Tibial artery (tissue), 4 donors: ENCODE measurements around the gene ARPC1A.
A peak's percentile ranks its signal among the peaks of the same experiment; 100 is the strongest.
"Not testable (repeated sequence)": the region's sequence is repeated elsewhere in the genome, so short reads cannot be mapped to it uniquely, and the experiment has no call there.

Experiments used
- DNase-seq, 2 donors: peaks; one replicate each; pipeline ENCODE4 v3.0.0-alpha.2; 2019
- H3K27ac ChIP-seq, 2 donors: fragments of 200-600 bp; sonication (generic) in 1 of 2; 1 replicate in 1 of 2; 2 replicates in 1 of 2; pipeline ENCODE4 v1.5.1; 2018 to 2019; ENCODE audit warnings: mild to moderate bottlenecking in 1 of 2
- H3K27me3 ChIP-seq, 2 donors: fragments of 200-600 bp; sonication (generic) in 1 of 2; one replicate each; pipeline versions ENCODE4 v1.5.1 to v1.6.0; 2016 to 2019
- H3K36me3 ChIP-seq, 3 donors: fragments of 200-600 bp; sonication (generic) in 2 of 3; one replicate each; pipeline ENCODE4 v1.5.1; 2016 to 2019; ENCODE audit warnings: mild to moderate bottlenecking in 2 of 3
- H3K4me1 ChIP-seq, 4 donors: fragments of 200-600 bp; sonication (generic) in 2 of 4; 1 replicate in 3 of 4; 2 replicates in 1 of 4; pipeline ENCODE4 v1.5.1; 2016 to 2019
- H3K4me3 ChIP-seq, 2 donors: fragments of 200-600 bp; sonication (generic) in 1 of 2; 1 replicate in 1 of 2; 2 replicates in 1 of 2; pipeline ENCODE4 v1.5.1; 2018 to 2019; ENCODE audit warnings: mild to moderate bottlenecking in 2 of 2
- H3K9me3 ChIP-seq, 3 donors: fragments of 200-600 bp; sonication (generic) in 1 of 3; one replicate each; pipeline ENCODE4 v1.5.1; 2016 to 2019
- CTCF ChIP-seq, 2 experiments: fragments of 200-600 bp in 1 of 2; fragments of 450-650 bp in 1 of 2; IDR thresholded peaks; one replicate each; pipeline ENCODE4 v1.5.1; 2017 to 2019; ENCODE audit warnings: antibody characterized with exemption in 2 of 2, mild to moderate bottlenecking in 1 of 2, moderate library complexity in 1 of 2
- intact Hi-C: fragments of 100-400 bp; cut with DNase I; formaldehyde crosslinking; loops from one replicate; pipeline ENCODE4 v1.15.0; 2023; ENCODE audit warnings: low total_unique reads

The ARPC1A gene

GRCh38 chr7:99383791-99384370 lies 58.2 kb downstream of the ARPC1A start:
- Histone ChIP-seq H3K27me3 (no peaks in the 10 kb centered on the region), H3K36me3 (peaks cover 23 to 41% (median 28%) of the 10 kb centered on the region in 3 donors), H3K27ac (no peak overlapping the region), H3K9me3 (no peaks in the 10 kb centered on the region), H3K4me1 (peaks cover 0 to 30% (median 27%) of the 10 kb centered on the region in 4 donors), H3K4me3 (no peak overlapping the region)
- TF ChIP-seq CTCF (IDR thresholded peaks at IDR 0.05), result no peak
- no peak for DNase-seq
- intact Hi-C loops, result no loop called here

DNA sequence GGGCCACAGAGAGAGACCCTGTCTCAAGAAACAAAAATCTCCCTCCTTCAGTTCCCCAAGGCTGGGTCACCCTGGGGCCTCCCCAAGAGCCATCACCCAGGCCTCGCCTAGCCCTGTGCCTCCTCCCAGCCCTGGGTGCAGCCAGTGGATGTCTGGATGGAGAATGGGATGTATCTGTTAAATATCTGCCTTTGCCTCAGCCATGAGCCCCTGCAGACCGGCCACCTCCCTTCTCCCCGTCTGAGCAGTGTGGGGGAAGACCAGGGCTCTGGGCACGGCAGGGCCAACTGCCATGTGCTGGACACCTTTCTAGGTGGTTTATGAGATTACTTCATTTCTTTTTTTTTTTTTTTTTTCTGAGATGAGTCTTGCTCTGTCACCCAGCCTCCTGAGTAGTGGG lies 58.8 kb downstream of the ARPC1A start:
- no peaks in the 10 kb centered on the region for H3K27me3 ChIP-seq
- no peak for TF ChIP-seq CTCF (IDR thresholded peaks at IDR 0.05)
- no peak overlapping the region for H3K4me3 ChIP-seq
- peaks cover 0 to 24% (median 21%) of the 10 kb centered on the region in 4 donors for H3K4me1 ChIP-seq
- no peak for DNase-seq
- no peaks in the 10 kb centered on the region for H3K9me3 ChIP-seq
- intact Hi-C loops, result no loop called here
- no peak overlapping the region for H3K27ac ChIP-seq
- peaks cover 25 to 48% (median 35%) of the 10 kb centered on the region in 3 donors for H3K36me3 ChIP-seq

GRCh38 chr7:99385564-99385963 lies 59.9 kb downstream of the ARPC1A start:
- Histone ChIP-seq H3K4me3 (no peak overlapping the region), H3K27ac (no peak overlapping the region), H3K9me3 (no peaks in the 10 kb centered on the region), H3K27me3 (no peaks in the 10 kb centered on the region), H3K4me1 (peaks cover 0 to 14% (median 11%) of the 10 kb centered on the region in 4 donors), H3K36me3 (peaks cover 29 to 58% (median 43%) of the 10 kb centered on the region in 3 donors)
- intact Hi-C loops, result no loop called here
- no peak for TF ChIP-seq CTCF (IDR thresholded peaks at IDR 0.05)
- no peak for DNase-seq

- Histone ChIP-seq H3K9me3 (no peaks in the 10 kb centered on the region), H3K36me3 (peaks cover 35 to 67% (median 54%) of the 10 kb centered on the region in 3 donors), H3K4me1 (peaks cover 0 to 2% (median under 1%) of the 10 kb centered on the region in 4 donors), H3K4me3 (no peak overlapping the region), H3K27ac (no peak overlapping the region), H3K27me3 (no peaks in the 10 kb centered on the region)
- DNase-seq, result no peak
- peak in 1 of 2 experiments; percentile 8 for TF ChIP-seq CTCF (IDR thresholded peaks at IDR 0.05)
- intact Hi-C loops, result no loop called here
Measured at GRCh38 chr7:99386584-99387238, 61.0 kb downstream of the ARPC1A start.

DNA sequence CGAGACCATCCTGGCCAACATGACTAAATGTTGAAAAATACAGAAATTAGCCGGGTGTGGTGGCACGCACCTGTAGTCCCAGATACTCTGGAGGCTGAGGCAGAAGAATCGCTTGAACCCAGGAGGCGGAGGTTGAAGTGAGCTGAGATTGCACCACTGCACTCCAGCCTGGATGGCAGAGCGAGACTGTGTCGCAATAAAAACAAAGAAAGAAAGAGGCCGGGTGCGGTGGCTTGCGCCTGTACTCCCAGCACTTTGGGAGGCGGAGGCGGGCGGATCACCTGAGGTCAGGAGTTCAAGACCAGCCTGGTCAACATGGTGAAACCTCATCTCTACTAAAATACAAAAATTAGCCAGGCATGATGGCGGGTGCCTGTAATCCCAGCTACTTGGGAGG lies 61.5 kb downstream of the ARPC1A start:
- H3K36me3 ChIP-seq, result peaks cover 35 to 67% (median 54%) of the 10 kb centered on the region in 3 donors
- DNase-seq, H3K4me1 ChIP-seq, H3K27me3 ChIP-seq, H3K9me3 ChIP-seq, H3K4me3 ChIP-seq, H3K27ac ChIP-seq, intact Hi-C loops: not testable (repeated sequence)

DNA sequence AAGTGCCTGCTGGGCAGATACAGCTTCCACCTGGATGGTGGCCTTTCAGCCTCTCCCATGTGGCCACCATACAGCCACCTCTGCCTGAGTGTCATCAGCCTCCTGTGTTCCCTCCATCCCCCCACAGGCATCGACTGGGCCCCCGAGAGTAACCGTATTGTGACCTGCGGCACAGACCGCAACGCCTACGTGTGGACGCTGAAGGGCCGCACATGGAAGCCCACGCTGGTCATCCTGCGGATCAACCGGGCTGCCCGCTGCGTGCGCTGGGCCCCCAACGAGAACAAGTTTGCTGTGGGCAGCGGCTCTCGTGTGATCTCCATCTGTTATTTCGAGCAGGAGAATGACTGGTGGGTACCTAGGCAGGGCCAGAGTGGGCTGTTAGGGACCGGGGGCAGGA lies 62.2 kb downstream of the ARPC1A start:
- Histone ChIP-seq H3K4me1 (peaks cover 0 to 9% (median 8%) of the 10 kb centered on the region in 4 donors), H3K4me3 (no peak overlapping the region), H3K27me3 (no peaks in the 10 kb centered on the region), H3K27ac (no peak overlapping the region), H3K9me3 (no peaks in the 10 kb centered on the region), H3K36me3 (peaks cover 35 to 67% (median 54%) of the 10 kb centered on the region in 3 donors)
- no peak for TF ChIP-seq CTCF (IDR thresholded peaks at IDR 0.05)
- intact Hi-C loops, result no loop called here
- no peak for DNase-seq
